ENCODE results near the gene ISL1. TPM values are rescaled to one million over a fixed set of nuclear protein-coding genes. Genes with fewer than 3 reads are reported as not detected.

Gene ISL1
- polyA plus RNA-seq, 5 donors = 0.05 to 0.54 (median 0.15) TPM; not detected in 2

GRCh38 chr5:51386916-51387883 is 4.0 kb downstream of the ISL1 start:
- no peak for DNase-seq

- no peak for DNase-seq
These were observed 4.6 kb downstream of the ISL1 start for GRCh38 chr5:51387884-51388275.

GRCh38 chr5:51388488-51389287 is 5.4 kb downstream of the ISL1 start:
- no peak for DNase-seq

GRCh38 chr5:51389288-51389576 is 6.0 kb downstream of the ISL1 start:
- no peak for DNase-seq

GRCh38 chr5:51389577-51390463 is 6.6 kb downstream of the ISL1 start:
- no peak for DNase-seq

GRCh38 chr5:51391175-51391574 is 7.9 kb downstream of the ISL1 start:
- no peak for DNase-seq

GRCh38 chr5:51392689-51393199 is 9.5 kb downstream of the ISL1 start:
- no peak for DNase-seq

- DNase-seq = no peak
These were observed 11.4 kb downstream of the ISL1 start for GRCh38 chr5:51394609-51395008.

GRCh38 chr5:51395245-51395644 is 12.0 kb downstream of the ISL1 start:
- no peak for DNase-seq

GRCh38 chr5:51395666-51396356 is 12.6 kb downstream of the ISL1 start:
- DNase-seq = no peak

GRCh38 chr5:51396797-51397196 is 13.5 kb downstream of the ISL1 start:
- DNase-seq = no peak

- DNase-seq = no peak
These were observed 14.7 kb downstream of the ISL1 start for GRCh38 chr5:51397996-51398395.

GRCh38 chr5:51398875-51399642 is 15.8 kb downstream of the ISL1 start:
- no peak for DNase-seq

- DNase-seq = no peak
These were observed 16.4 kb downstream of the ISL1 start for GRCh38 chr5:51399643-51400006.

- no peak for DNase-seq
These were observed 21.0 kb downstream of the ISL1 start for GRCh38 chr5:51404255-51404654.

- no peak for DNase-seq
These were observed 28.7 kb downstream of the ISL1 start for GRCh38 chr5:51411921-51412325.

GRCh38 chr5:51414516-51414915 is 31.3 kb downstream of the ISL1 start:
- no peak for DNase-seq

- no peak for DNase-seq
These were observed 32.9 kb downstream of the ISL1 start for GRCh38 chr5:51416149-51416548.

- no peak for DNase-seq
These were observed 49.9 kb downstream of the ISL1 start for GRCh38 chr5:51433052-51433710.

GRCh38 chr5:51439232-51439631 is 56.0 kb downstream of the ISL1 start:
- DNase-seq = no peak
